Measurements from ENCODE around the gene MYB. TPM values are rescaled to one million over a fixed set of nuclear protein-coding genes. Genes with fewer than 3 reads are reported as not detected.
"Not testable (repeated sequence)": the region's sequence is repeated elsewhere in the genome, so short reads cannot be mapped to it uniquely, and the experiment has no call there.

The MYB gene
- total RNA-seq, 1 donor from 2014 or later = 0.21 TPM

- no peak for DNase-seq (ENCODE audit: low read depth)
Measured at GRCh38 chr6:135162678-135163439, 18.2 kb upstream of the MYB start.

DNA sequence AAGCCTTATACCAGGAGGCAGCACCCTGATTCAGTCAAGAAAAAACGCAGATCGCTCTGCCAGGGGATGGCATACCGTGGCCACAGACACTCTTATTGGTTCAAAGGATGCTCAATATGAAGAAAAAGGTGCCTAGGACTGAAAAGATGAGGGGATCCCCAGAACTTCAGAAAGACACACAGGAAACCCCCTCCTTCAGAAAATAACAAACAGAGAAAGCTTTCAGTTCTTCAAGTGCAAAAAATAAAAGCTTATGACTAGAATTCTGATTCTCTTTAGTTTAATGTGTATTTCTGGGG is 17.7 kb upstream of the MYB start:
- DNase-seq (ENCODE audit: low read depth) = no peak

DNA sequence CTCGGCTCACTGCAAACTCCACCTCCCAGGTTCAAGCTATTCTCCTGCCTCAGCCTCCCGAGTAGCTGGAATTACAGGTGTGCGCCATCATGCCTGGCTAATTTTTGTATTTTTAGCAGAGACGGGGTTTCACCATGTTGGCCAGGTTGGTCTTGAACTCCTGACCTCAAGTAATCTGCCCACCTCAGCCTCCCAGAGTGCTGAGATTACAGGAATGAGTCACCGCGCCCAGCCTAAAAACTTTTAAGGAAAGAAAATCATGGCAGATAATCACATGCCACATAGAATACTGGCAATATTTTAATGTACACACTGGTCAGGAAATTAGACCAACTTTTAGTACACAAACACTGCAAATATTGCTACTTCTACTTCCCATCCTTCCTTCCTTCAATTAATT is 16.7 kb upstream of the MYB start:
- DNase-seq (ENCODE audit: low read depth) = not testable (repeated sequence)

- no peak for DNase-seq (ENCODE audit: low read depth)
Measured at GRCh38 chr6:135165031-135165430, 16.1 kb upstream of the MYB start.

DNA sequence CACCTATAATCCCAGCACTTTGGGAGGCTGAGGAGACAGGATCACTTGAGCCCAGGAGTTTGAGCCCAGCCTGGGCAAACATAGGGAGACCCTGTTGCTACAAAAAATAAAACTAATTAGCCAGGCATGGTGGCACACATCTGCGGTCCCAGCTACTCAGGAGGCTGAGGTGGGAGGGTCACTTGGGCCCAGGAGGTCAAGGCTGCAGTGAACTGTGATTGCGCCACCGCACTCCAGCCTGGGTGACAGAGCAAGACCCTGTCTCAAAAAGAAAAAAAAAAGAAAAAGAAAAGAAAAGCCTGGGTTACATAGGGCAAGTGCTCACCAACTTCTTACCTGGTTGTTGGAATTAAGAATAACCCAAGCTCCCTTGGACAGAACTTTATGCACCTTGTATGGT is 14.6 kb upstream of the MYB start:
- DNase-seq (ENCODE audit: low read depth) = no peak

- no peak for DNase-seq (ENCODE audit: low read depth)
Measured at GRCh38 chr6:135167617-135168016, 13.5 kb upstream of the MYB start.

GRCh38 chr6:135168766-135169165 is 12.3 kb upstream of the MYB start:
- no peak for DNase-seq (ENCODE audit: low read depth)

GRCh38 chr6:135170238-135170637 is 10.9 kb upstream of the MYB start:
- DNase-seq (ENCODE audit: low read depth) = no peak

DNA sequence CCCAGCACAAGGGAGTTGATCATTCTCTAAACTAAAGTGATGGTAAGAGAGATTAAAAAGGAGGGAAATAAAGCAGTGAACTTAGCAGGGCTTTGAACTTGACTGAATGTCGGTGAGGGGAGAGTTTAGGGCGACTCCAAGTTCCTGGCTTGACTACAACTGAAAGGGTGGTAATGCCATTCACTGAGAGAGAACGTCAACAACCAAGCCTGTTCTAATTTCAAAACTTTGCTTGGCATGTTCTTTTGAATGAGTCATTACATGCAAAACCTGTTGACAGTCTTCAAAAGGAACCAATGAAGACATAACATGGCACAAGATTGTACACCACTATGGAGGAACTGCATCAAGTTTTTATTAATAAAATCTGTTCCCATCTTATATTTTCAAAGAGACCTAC is 10.3 kb upstream of the MYB start:
- DNase-seq (ENCODE audit: low read depth) = peak; percentile 40

DNA sequence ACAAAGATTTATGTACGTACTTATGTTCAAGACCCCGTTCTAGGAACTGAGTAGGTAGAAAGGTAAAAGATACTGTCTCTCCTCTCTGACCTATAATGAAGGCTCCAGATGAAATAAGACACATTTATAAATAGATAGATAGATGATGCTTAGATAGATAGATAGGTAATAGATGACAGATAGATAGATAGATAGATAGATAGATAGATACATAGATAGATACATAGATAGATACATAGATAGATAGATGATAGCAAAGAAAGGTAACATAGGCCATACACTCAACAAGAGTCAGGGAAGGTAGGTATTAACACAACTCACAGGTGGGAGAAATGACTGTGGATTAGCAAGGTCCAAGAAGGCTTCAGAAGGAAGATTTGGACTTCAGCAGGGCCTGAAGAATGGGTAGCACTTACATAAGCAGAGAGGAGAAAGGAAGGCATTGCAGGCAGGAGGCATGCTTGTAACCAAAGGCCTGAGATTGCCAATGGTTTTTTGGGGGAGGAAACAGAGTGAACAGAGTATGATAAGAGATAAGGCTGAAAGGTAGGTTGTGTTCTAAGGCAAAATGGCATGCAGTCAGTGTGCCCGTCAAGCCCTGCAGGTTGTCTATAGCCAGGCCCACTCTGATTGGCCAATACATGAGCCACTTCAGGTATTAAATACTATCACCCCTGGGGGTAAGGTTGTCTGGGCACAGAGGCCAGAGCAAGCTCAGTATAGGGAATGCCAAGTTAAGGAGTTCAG is 7.7 kb upstream of the MYB start:
- DNase-seq (ENCODE audit: low read depth) = no peak

DNA sequence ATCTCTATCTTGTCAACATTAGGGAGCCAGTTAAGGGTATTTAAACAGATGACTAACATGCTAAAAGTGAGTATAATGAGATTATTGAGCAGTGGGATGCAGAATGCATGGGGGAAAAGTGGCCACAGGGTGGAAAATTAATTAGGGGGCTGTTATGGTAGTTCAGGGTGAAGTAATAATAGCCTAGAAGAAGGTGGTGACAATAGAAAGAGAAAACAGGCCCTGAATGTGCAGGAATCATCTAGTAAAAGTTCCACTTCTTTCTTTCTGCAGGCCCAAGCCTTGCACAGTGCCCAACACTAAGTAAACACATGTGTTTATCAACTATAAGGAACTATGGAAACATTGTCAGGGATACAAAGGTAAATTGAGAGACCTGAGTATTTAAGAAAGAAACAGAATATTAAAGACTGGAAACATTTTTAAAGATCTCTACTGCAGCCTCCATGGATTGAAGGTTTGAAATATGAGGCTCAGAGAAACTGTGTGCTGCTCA is 7.1 kb upstream of the MYB start:
- DNase-seq (ENCODE audit: low read depth) = no peak

DNA sequence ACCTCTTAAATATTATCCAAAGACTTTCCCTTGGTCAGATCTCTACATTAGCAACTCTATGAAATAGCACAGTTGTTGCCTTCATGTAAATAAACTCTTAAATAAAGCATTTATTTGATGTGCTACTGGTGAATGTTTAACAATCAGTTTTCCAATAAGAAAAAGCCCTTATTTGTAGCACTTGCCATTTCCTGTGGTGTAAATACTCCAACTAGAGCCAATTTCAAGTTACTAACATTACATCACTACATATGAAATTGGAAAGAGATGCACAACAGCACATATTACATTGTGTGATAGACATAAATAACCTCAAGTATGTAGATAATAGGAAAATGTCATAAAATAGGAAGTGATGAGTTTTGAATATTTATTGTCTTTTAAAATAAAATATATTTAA is 5.0 kb upstream of the MYB start:
- DNase-seq (ENCODE audit: low read depth) = no peak

DNA sequence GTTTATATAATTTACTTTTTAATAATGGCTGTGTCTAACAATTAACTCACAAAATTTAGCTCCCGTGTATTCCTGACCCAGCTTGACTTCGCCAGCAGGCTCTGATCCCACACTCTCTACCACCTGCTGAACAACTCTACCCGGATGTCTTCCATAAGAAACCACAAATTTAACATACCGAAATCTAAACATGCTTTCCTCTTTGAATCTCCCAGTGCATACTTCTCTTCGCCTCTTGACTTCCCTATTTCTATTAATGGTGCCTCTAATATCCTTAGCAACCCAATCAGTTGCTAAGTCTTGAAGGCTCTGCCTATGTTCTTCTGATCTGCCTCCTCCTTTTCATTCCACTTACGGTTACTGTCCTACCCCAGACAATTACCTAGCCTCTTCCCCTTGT is 4.6 kb upstream of the MYB start:
- DNase-seq (ENCODE audit: low read depth) = no peak

DNA sequence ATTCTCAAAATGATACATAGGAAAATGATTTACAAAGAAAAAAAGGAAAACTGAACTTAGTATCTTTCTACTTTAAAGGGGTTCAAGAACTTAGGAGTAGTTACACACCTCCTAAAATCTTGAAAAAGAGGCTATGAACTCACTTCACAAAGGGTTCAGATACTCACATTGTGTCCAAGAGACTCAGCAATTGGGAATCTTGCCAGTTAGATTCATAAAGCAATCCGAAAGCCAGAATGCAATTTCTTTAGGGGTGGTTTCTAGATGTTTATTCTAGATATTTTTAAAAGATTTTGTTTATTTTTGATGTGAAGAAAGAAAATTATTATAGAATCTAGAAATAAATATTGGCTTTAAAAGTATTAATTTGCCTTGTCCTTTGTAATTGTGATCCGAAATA is 1.7 kb upstream of the MYB start:
- DNase-seq (ENCODE audit: low read depth) = no peak

DNA sequence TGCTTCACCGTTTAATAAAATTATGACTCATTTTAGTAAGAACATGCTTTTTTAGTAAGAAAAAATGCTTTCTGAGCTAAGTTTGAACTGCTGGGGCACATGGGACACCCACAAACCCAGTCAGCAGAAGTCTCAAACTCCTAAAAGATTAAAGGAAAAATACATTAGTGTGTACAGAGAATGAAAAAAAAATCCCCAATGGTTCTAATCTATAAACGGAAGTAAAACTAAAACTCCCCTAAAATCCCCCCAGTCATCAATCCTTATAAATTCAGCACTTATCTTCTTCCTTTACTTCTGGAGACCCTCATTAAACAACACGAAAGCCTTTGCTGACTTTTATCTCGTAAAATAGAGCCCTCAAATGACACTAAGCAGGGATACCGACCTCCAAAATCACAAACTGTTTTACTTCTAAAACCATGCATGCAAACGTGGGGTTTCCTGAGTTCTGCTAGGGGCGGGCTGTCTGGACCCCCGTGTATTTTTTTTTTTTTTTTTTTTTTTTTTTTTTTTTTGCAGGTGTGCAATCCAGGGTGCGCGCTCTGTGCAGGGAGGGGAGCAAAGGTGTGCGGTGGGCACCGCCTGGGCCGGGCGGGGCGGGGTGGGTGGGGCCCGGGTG is 1.1 kb upstream of the MYB start:
- DNase-seq (ENCODE audit: low read depth) = no peak

DNA sequence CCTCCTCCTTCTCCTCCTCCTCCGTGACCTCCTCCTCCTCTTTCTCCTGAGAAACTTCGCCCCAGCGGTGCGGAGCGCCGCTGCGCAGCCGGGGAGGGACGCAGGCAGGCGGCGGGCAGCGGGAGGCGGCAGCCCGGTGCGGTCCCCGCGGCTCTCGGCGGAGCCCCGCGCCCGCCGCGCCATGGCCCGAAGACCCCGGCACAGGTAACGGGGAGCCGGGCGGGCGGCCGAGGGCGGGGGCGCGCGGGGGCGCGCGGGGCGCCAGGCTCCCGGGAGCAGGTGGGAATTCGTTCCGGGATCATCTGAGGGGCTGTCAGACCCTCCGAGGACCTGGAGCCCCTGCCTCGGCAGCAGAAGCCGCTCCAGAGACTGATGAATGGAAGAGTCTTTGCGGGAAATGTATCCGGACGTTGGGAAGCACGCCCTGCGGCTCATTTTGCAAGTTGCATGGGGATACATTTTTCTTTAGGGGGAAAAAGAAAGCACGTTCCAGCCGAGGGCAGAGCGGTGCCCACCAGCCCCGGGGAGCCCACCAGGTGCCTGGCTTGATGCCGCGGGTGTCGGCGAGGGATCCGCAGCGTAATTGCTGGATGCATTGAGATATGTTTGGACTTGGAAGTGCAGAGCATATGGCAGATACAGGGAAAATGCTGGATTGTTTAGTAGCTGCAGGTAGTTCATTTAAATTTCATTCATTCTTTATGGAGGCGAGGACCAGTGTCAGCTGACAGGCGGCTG is 394 bp downstream of the MYB start:
- no peak for DNase-seq (ENCODE audit: low read depth)

DNA sequence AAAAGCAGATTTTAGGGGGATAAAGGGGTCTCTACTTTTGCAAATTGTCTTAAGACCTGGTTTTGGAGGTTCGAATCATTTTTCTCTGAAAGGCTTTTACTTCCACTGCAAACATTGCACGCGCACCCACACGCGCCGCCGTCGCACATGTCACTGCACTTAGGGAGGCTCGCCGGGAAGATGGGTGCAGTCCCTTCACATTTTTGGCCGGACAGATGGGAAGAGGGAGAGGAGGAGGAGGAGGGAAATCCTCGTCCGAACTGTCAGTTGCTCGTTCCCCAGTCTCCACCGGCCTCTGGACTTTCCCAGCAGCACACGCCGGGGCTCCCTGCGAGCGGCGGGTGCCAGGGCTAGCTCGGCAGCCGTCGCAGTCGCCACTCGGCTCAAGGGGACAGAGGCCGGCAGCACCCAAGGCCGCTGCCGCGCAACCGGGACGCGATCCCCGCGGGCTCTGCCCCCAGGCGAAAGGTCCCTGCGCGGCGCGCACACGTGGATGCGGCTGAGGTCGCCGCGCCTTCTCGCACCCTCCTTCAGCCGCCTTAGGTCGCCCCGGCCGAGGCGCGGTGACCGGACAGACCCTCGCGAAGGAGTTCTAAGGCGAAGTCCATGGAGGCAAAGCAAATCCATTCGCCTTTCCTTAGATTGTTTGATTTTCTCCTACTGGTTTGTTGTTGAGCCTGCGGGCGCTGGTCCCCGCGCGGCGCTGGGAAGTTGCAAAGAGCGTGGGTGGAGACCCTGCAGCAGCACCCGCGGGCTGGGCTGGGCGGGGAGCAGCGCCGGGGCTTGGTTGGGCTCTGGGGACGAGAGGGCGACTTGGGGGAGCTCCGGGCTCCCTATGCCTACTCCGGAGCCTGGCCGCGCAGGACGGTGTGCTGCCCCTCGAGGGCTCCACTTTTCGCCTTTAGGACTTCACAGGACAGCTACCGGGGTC is 1.2 kb downstream of the MYB start:
- no peak for DNase-seq (ENCODE audit: low read depth)

DNA sequence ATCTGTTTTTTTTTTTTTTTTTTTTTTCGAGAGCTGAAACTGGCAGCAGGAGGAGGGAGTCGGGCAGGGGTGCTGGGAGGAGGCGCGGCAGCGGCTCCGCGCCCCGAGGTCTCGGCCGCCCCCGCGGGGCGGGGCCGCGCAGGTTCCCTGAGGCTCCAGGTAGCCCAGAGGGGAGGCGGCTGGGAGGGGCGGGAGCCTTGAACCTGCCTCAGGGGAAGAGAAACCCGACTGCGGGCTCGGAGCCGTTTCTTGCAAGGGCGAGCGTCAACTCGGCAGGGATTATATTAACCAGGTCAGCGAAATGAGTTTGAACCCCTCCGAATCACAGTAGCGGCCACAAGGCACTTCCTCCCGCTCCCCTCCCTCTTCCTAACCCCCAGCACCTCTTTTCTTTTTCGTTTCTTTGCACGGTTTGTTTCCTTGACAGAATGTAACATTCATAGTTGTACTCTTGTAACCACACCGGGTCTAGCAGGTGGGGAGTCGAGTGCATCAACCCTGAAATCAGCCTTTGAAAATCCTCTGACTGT is 2.0 kb downstream of the MYB start:
- no peak for DNase-seq (ENCODE audit: low read depth)

- DNase-seq (ENCODE audit: low read depth) = no peak
Measured at GRCh38 chr6:135183532-135184440, 2.7 kb downstream of the MYB start.
